SK-N-SH (cell line): ENCODE measurements around the gene KIFC3. TPM values are rescaled to one million over a fixed set of nuclear protein-coding genes. Genes with fewer than 3 reads are reported as not detected.

Experiments used
- CTCF ChIA-PET: fragments of 300-600, 350-600 bp; formaldehyde crosslinking; extraction: SDS; loops from one replicate; lab custom pipeline; 2021; lab: Yijun Ruan, JAX
- POLR2A ChIA-PET: fragments of 350-600 bp; sonication (Branson Sonifier 250); formaldehyde crosslinking; extraction: SDS; loops from one replicate; lab custom pipeline; 2020; ENCODE audit warnings: antibody characterized with exemption, inconsistent platforms; lab: Yijun Ruan, JAX
- DNase-seq: peaks from one replicate; pipeline ENCODE4 v3.0.0; 2012
- H2AFZ ChIP-seq: fragments of 200-600 bp; sonication (generic); 2 replicates; pipeline ENCODE4 v1.8.1; 2016; ENCODE audit warnings: antibody characterized with exemption, mild to moderate bottlenecking, low read depth
- H3F3A ChIP-seq: fragments of 200-600 bp; sonication (generic); replicated peaks from 2 replicates; pipeline ENCODE3; 2016; ENCODE audit warnings: antibody characterized with exemption, mild to moderate bottlenecking; ENCODE audit not compliant: insufficient read depth
- H3K27ac ChIP-seq, 2 experiments: fragments of 200-500 bp in 1 of 2; fragments of 200-600 bp in 1 of 2; sonication (Bioruptor generic) in 1 of 2; sonication (generic), shearing (Covaris generic) in 1 of 2; 2 replicates each; pipeline versions ENCODE4 v1.5.1 to v1.6.1; 2014 to 2016; ENCODE audit warnings: low read depth in 2 of 2, inconsistent platforms in 1 of 2, low read length in 1 of 2, mild to moderate bottlenecking in 1 of 2, mixed read lengths in 1 of 2
- H3K27me3 ChIP-seq: fragments of 200-600 bp; sonication (generic), shearing (Covaris generic); 2 replicates; pipeline ENCODE4 v1.6.1; 2016; ENCODE audit warnings: mixed run types; ENCODE audit not compliant: insufficient read depth
- H3K36me3 ChIP-seq, 2 experiments: fragments of 200-500 bp in 1 of 2; fragments of 200-600 bp in 1 of 2; sonication (Bioruptor generic) in 1 of 2; sonication (generic) in 1 of 2; replicated peaks in 1 of 2; 2 replicates each; pipeline versions ENCODE3 to v1.5.1; 2014 to 2016; ENCODE audit warnings: low read length in 1 of 2, mild to moderate bottlenecking in 1 of 2; ENCODE audit not compliant: insufficient read depth in 2 of 2, control insufficient read depth in 1 of 2
- H3K4me1 ChIP-seq, 2 experiments: fragments of 200-500 bp in 1 of 2; fragments of 200-600 bp in 1 of 2; sonication (Bioruptor generic) in 1 of 2; sonication (generic), shearing (Covaris generic) in 1 of 2; 2 replicates each; pipeline versions ENCODE4 v1.5.1 to v1.6.1; 2014 to 2016; ENCODE audit warnings: low read depth in 1 of 2, low read length in 1 of 2, mixed run types in 1 of 2; ENCODE audit not compliant: insufficient read depth in 2 of 2, control insufficient read depth in 1 of 2
- H3K4me2 ChIP-seq: fragments of 200-600 bp; sonication (generic), shearing (Covaris generic); 2 replicates; pipeline ENCODE4 v1.6.1; 2017; ENCODE audit warnings: mixed run types
- H3K4me3 ChIP-seq, 2 experiments: fragments of 200-500 bp in 1 of 2; fragments of 200-600 bp in 1 of 2; sonication (Bioruptor generic) in 1 of 2; sonication (generic), shearing (Covaris generic) in 1 of 2; 2 replicates each; pipeline versions ENCODE4 v1.5.1 to v1.8.1; 2014 to 2016; ENCODE audit warnings: low read depth in 2 of 2, inconsistent platforms in 1 of 2, low read length in 1 of 2, mild to moderate bottlenecking in 1 of 2, mixed read lengths in 1 of 2, moderate library complexity in 1 of 2
- H3K79me2 ChIP-seq: fragments of 200-600 bp; sonication (generic); 2 replicates; pipeline ENCODE4 v1.8.1; 2017; ENCODE audit warnings: mild to moderate bottlenecking; ENCODE audit not compliant: insufficient read depth
- H3K9ac ChIP-seq: fragments of 200-600 bp; sonication (generic); 2 replicates; pipeline ENCODE4 v1.6.1; 2017; ENCODE audit warnings: mixed run types
- H3K9me2 ChIP-seq: fragments of 200-600 bp; sonication (generic); 2 replicates; pipeline ENCODE4 v1.6.1; 2017; ENCODE audit warnings: mixed run types
- H3K9me3 ChIP-seq: fragments of 200-600 bp; sonication (generic); 2 replicates; pipeline ENCODE4 v1.6.1; 2017; ENCODE audit warnings: mixed run types, mild to moderate bottlenecking, moderate library complexity
- H4K20me1 ChIP-seq: fragments of 200-600 bp; sonication (generic); 2 replicates; pipeline ENCODE4 v1.6.1; 2017; ENCODE audit warnings: mild to moderate bottlenecking, mixed run types; ENCODE audit not compliant: insufficient read depth
- CHD2 ChIP-seq: fragments of 150-350 bp; IDR thresholded peaks from 2 replicates; pipeline ENCODE4 v1.6.1; 2018; ENCODE audit warnings: low read length; ENCODE audit not compliant: partially characterized antibody
- ELF1 ChIP-seq: IDR thresholded peaks from 2 replicates; pipeline ENCODE4 v1.4.0; 2012
- FOSL2 ChIP-seq: IDR thresholded peaks from 2 replicates; pipeline ENCODE4 v1.4.0; 2012; ENCODE audit warnings: low read depth, mild to moderate bottlenecking, moderate library complexity, borderline replicate concordance
- FOXM1 ChIP-seq: IDR thresholded peaks from 2 replicates; pipeline ENCODE4 v1.4.0; 2012; ENCODE audit warnings: low read depth, mild to moderate bottlenecking
- GABPA ChIP-seq: IDR thresholded peaks from 2 replicates; pipeline ENCODE4 v1.4.0; 2012; ENCODE audit warnings: low read depth, mild to moderate bottlenecking
- NRF1 ChIP-seq: IDR thresholded peaks from 2 replicates; pipeline ENCODE4 v1.6.1; 2012; ENCODE audit warnings: low read depth, mild to moderate bottlenecking, low read length
- RCOR1 ChIP-seq: fragments of 150-350 bp; IDR thresholded peaks from 2 replicates; pipeline ENCODE4 v1.6.1; 2017; ENCODE audit warnings: antibody characterized with exemption, low read length
- RFX5 ChIP-seq: IDR thresholded peaks from 2 replicates; pipeline ENCODE4 v1.6.1; 2012; ENCODE audit warnings: mild to moderate bottlenecking, improper control_type of control experiment, low read length
- RXRA ChIP-seq: IDR thresholded peaks from 2 replicates; pipeline ENCODE4 v1.4.0; 2012; ENCODE audit warnings: low read depth, mild to moderate bottlenecking, borderline replicate concordance
- TAF1 ChIP-seq: IDR thresholded peaks from 2 replicates; pipeline ENCODE4 v1.6.1; 2012; ENCODE audit warnings: low read depth, mild to moderate bottlenecking, low read length, moderate library complexity, borderline replicate concordance
- TCF12 ChIP-seq: IDR thresholded peaks from 2 replicates; pipeline ENCODE4 v1.4.0; 2012
- YY1 ChIP-seq: IDR thresholded peaks from 2 replicates; pipeline ENCODE4 v1.4.0; 2012; ENCODE audit warnings: low read depth, mild to moderate bottlenecking
- WGBS: methylation state at CpG from one replicate; pipeline ENCODE4 v1.1.6; 2017; ENCODE audit warnings: low lambda C conversion rate; 5-methylcytosine and 5-hydroxymethylcytosine counted together
- polyA plus RNA-seq, 3 experiments: library from polyadenylated mRNA; depleted of rRNA; stranded (reverse); fragments of >200 nt; gene quantifications; 2 replicates each; pipeline ENCODE4 v1.2.3, GENCODE V29; 2012
- TF ChIP-seq, protein P1 (sequence below): fragments of 150-350 bp; IDR thresholded peaks from 2 replicates; pipeline ENCODE4 v1.6.1; 2016; ENCODE audit warnings: mild to moderate bottlenecking, low read depth, low read length
- TF ChIP-seq, protein P2 (sequence below): IDR thresholded peaks from 2 replicates; pipeline ENCODE4 v1.6.1; 2012; ENCODE audit warnings: mild to moderate bottlenecking, low read depth, low read length, moderate library complexity
- TF ChIP-seq, protein P3 (sequence below): fragments of 200-600 bp; sonication (generic); IDR thresholded peaks from 2 replicates; pipeline ENCODE4 v1.6.1; 2017; ENCODE audit warnings: antibody characterized with exemption, mild to moderate bottlenecking, moderate library complexity
- TF ChIP-seq, protein P4 (sequence below): IDR thresholded peaks from 2 replicates; pipeline ENCODE4 v1.4.0; 2012; ENCODE audit warnings: low read depth, borderline replicate concordance

The KIFC3 gene
- polyA plus RNA-seq, 1 of the 3 experiments (the other 2 are of a cell fraction), result 65.4 TPM

DNA sequence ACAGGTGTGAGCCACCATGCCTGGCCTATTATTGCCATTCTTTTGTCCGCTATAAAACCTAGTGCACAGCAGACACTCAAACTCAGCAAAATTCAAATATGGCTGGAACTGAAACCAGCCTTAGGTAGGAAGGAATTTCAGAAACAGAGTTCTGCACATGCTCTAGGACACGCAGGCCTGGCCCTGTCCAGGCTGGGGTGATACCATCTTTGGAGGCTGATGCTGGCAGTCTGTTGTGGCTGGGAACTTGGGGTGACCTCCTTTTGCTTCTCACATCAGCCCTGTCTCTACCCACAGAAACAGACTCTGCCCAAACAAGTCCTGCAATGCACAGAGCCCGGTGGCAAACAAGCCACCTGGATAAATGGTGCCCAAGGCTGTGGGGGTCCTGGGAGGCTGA is 12.6 kb upstream of the KIFC3 start:
- Histone ChIP-seq H4K20me1 (no peaks in the 10 kb centered on the region), H3K9me2 (no peaks in the 10 kb centered on the region), H3K79me2 (no peaks in the 10 kb centered on the region), H3K27ac (no peak overlapping the region), H3K4me2 (no peak overlapping the region), H3K4me1 (peaks cover 13 to 18% of the 10 kb centered on the region in 2 experiments; a peak in 3 of 4 replicates), H3K36me3 (no peaks in the 10 kb centered on the region), H3K27me3 (no peaks in the 10 kb centered on the region), H3F3A (no peaks in the 10 kb centered on the region), H3K4me3 (no peak overlapping the region), H3K9me3 (no peaks in the 10 kb centered on the region), H3K9ac (no peak overlapping the region), H2AFZ (no peak overlapping the region)
- ChIA-PET POLR2A (no interaction called here), CTCF (no interaction called here)
- WGBS, result 93% methylated on average over 3 of the region's 3 CpGs
- no peak for DNase-seq
- TF ChIP-seq, protein P1, sequence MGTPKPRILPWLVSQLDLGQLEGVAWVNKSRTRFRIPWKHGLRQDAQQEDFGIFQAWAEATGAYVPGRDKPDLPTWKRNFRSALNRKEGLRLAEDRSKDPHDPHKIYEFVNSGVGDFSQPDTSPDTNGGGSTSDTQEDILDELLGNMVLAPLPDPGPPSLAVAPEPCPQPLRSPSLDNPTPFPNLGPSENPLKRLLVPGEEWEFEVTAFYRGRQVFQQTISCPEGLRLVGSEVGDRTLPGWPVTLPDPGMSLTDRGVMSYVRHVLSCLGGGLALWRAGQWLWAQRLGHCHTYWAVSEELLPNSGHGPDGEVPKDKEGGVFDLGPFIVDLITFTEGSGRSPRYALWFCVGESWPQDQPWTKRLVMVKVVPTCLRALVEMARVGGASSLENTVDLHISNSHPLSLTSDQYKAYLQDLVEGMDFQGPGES, result no peak
- TF ChIP-seq RFX5, result no peak
- no peak for TF ChIP-seq CHD2
- no peak for TF ChIP-seq GABPA
- no peak for TF ChIP-seq NRF1
- TF ChIP-seq, protein P2, sequence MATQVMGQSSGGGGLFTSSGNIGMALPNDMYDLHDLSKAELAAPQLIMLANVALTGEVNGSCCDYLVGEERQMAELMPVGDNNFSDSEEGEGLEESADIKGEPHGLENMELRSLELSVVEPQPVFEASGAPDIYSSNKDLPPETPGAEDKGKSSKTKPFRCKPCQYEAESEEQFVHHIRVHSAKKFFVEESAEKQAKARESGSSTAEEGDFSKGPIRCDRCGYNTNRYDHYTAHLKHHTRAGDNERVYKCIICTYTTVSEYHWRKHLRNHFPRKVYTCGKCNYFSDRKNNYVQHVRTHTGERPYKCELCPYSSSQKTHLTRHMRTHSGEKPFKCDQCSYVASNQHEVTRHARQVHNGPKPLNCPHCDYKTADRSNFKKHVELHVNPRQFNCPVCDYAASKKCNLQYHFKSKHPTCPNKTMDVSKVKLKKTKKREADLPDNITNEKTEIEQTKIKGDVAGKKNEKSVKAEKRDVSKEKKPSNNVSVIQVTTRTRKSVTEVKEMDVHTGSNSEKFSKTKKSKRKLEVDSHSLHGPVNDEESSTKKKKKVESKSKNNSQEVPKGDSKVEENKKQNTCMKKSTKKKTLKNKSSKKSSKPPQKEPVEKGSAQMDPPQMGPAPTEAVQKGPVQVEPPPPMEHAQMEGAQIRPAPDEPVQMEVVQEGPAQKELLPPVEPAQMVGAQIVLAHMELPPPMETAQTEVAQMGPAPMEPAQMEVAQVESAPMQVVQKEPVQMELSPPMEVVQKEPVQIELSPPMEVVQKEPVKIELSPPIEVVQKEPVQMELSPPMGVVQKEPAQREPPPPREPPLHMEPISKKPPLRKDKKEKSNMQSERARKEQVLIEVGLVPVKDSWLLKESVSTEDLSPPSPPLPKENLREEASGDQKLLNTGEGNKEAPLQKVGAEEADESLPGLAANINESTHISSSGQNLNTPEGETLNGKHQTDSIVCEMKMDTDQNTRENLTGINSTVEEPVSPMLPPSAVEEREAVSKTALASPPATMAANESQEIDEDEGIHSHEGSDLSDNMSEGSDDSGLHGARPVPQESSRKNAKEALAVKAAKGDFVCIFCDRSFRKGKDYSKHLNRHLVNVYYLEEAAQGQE, result no peak
- TF ChIP-seq RXRA, result no peak
- no peak for TF ChIP-seq TCF12
- TF ChIP-seq, protein P3, sequence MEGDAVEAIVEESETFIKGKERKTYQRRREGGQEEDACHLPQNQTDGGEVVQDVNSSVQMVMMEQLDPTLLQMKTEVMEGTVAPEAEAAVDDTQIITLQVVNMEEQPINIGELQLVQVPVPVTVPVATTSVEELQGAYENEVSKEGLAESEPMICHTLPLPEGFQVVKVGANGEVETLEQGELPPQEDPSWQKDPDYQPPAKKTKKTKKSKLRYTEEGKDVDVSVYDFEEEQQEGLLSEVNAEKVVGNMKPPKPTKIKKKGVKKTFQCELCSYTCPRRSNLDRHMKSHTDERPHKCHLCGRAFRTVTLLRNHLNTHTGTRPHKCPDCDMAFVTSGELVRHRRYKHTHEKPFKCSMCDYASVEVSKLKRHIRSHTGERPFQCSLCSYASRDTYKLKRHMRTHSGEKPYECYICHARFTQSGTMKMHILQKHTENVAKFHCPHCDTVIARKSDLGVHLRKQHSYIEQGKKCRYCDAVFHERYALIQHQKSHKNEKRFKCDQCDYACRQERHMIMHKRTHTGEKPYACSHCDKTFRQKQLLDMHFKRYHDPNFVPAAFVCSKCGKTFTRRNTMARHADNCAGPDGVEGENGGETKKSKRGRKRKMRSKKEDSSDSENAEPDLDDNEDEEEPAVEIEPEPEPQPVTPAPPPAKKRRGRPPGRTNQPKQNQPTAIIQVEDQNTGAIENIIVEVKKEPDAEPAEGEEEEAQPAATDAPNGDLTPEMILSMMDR, result no peak
- TF ChIP-seq RCOR1, result no peak
- no peak for TF ChIP-seq TAF1
- no peak for TF ChIP-seq YY1
- TF ChIP-seq FOSL2, result no peak
- TF ChIP-seq ELF1, result no peak
- TF ChIP-seq FOXM1, result no peak
- TF ChIP-seq, protein P4, sequence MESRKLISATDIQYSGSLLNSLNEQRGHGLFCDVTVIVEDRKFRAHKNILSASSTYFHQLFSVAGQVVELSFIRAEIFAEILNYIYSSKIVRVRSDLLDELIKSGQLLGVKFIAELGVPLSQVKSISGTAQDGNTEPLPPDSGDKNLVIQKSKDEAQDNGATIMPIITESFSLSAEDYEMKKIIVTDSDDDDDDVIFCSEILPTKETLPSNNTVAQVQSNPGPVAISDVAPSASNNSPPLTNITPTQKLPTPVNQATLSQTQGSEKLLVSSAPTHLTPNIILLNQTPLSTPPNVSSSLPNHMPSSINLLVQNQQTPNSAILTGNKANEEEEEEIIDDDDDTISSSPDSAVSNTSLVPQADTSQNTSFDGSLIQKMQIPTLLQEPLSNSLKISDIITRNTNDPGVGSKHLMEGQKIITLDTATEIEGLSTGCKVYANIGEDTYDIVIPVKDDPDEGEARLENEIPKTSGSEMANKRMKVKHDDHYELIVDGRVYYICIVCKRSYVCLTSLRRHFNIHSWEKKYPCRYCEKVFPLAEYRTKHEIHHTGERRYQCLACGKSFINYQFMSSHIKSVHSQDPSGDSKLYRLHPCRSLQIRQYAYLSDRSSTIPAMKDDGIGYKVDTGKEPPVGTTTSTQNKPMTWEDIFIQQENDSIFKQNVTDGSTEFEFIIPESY, result no peak
